ENCODE data around the gene UST.
"Not testable (repeated sequence)": the region's sequence is repeated elsewhere in the genome, so short reads cannot be mapped to it uniquely, and the experiment has no call there.

UST gene

GRCh38 chr6:148916485-148916884 lies 169.7 kb downstream of the UST start:
- DNase-seq: not testable (repeated sequence)

DNA sequence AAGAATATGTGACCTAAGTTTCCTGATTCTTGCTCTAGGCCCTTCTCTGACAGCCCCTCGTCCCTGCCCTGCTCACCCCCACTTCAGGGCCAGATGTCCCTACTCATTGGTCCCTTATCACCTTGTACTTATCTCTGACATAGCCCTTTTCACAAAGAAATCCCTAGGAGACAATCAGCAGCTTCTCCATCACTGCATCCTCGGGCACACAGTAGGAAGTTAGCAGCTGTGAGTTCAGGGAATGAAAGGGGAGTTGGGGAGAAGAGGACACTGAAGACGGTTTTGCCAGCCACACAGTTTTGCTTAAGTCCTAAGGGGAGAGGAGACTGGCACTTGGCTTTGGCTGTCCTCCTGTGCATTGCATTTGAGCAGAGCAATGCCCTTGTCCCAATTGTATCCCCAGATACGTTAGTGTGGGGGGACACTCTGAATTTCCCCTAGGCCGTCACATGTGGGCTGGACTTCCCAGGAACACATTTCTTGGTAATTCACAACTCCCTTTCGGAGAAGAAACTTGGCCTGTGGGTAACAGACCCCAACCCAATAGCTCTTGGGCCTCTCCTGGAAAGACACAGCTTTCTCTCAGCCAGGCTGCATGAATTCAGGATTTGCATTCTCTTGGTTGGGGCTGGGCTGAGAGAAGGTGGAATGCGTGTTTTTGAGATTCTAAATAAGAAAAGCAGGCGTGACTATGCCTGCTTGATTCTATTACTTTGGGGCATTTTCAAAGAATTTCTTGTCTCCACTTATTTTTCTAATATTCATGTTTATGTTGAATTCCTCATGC lies 177.6 kb downstream of the UST start:
- DNase-seq: no peak

- no peak for DNase-seq
Measured at GRCh38 chr6:148925701-148926100, 178.9 kb downstream of the UST start.

DNA sequence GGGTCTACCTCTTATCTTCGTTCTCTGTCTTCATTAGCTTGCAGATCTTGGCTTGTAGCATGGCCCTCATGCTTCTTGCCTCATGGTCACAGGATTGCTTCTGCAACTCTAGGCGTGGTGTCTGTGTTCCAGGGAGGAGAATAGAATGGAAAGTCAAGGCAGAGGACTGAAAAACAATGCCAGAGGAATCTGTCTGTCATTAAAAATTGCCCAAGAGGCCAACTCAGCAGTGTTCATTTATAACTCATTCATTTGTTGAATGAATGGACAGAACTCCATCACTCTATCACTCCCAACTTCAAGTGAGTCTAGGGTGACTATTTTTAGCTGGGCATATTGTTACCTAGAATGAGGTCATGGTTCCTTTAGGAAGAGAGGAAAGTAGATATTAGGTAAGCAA lies 179.6 kb downstream of the UST start:
- no peak for DNase-seq

DNA sequence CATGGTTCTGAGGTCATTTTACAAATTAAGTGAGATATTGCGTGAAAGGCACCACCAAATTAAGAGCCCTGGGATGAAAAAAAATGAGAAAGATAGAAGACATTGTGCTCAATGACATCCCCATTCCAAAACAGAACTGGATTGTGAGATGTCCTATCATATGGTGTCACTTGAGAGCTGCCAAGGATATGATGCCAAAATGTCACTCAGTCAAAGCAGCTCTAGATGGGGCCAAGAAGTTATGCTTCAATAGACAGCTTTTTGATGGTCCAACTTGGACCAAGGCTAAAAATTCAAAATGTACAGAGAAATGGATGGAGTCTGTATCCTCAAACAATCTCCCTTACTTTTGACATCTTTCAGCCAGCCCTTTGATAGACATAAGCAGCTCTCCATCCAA lies 180.8 kb downstream of the UST start:
- DNase-seq: no peak

GRCh38 chr6:148928811-148929210 lies 182.0 kb downstream of the UST start:
- DNase-seq: no peak

DNA sequence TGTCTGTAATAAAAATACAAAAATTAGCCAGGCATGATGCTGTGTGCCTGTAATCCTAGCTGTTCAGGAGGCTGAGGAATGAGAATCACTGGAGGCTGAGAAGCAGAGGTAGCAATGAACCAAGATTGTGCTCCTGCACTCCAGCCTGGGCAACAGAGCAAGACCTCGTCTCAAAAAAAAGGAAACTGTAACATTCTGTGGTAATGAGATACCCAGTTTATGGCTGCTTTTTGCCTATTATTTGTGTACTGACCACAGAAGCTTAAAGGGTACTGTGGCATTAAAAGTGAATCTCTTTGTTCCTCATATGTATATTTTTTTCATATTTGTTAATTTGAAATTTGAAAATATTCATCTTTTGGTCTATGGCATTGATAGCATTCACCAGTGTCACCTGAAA lies 185.4 kb downstream of the UST start:
- no peak for DNase-seq

DNA sequence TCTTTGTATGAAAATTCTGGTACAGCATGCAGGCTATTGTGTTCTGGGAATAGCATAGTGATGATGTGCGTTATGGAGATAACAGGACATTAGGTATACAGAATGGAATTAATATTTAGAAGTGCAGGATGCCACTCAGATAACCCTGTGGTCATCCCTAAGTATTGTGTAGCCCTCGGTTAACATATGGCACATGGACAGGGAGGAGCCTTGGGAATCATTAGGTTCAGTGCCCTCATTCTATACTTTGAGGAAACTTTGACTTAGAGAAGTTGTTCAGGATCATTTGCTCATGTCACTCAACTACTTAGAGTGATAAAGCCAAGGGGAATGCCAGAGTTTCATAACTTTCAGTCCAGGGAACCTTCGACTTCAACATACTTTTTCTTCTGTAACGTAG lies 185.9 kb downstream of the UST start:
- no peak for DNase-seq

DNA sequence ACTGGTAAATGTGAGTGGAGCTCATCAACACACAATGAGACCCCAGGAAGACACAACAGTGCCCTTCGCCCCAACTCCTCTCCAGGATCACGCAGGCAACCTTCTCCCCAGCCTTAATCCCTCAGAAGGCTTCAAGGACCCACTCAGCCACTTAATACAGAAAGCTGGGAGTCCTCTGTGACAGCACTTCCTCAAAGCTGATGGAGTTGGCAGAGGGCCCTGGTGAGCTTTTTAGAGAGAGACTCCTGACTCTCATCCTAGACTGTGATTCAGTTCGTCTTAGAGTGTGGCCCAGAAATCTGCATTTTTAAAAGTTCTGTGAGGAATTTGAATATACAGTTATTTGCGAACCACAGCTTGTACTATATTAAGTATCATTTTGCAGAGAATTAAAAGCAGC lies 187.7 kb downstream of the UST start:
- peak in 1 of 2 donors; percentile 16 for DNase-seq

DNA sequence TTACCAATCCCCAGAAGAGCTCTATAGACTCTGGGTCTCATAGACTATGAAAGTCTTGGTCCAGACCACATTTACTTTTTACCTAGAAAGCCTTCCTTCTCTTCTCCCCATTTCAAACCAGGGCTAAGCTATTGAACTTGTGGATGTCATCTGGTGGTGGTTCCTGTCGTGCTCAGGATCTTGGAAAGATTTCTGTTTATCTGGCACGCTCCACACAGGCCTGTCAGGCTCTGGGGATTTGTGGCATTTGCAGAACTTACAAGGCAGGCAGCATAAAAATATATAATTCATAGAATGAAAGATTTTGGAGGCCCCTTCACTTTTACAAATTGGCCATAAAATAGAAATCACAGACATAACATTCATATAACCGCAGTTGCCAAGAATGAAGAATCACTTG lies 188.1 kb downstream of the UST start:
- no peak for DNase-seq

DNA sequence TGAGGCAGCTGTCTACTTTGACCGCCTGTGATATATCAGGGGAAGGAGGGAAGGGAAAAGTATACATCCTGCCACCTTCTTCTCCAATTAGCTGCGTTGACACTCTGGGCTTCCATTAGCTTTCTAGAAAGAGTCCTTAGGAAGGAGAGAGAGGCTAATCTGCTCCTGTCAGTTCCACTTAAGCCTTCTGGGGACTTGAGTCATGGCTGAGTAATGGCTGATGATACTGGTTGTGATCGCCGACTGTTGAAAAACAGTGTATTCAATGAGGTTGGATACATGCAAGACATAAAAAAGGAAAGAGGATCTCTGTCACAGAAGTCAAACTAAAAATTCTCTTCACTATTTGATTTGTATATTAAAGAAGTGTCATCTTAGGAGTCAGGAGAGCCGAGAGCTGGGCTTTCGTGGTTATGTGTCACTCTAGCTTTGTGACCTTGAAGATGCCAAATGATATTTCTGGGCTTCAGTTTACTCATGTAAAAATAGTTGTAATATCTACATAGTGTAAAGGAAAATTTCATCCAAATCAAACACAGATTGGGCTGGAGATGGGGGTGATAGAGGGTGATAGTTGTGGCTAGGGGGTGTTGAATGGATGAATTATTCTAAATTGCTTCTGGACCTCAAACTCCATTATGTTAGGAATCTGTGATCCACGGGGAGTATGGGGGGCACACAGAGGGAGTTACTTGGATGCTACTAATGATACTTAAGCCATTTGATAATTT lies 189.0 kb downstream of the UST start:
- no peak for DNase-seq

DNA sequence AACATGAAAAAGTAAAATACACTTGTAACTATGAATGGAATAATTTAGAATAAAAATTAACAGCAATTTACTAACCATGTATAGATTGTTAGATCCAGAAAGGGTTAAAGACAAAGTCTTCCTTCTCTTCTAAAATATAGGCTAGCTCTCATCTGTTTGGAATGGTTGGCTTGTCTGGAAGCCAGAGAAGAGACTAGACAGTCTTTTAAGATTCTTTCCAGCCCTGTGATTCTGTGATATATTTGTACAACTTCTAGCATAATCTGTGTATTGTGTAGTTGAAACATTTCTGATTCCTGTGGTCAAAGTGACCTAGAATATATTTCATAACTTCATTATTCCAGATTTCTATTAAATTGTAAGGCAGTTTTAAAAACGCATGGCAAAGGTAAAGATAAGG lies 196.6 kb downstream of the UST start:
- DNase-seq: no peak

GRCh38 chr6:148944608-148945007 lies 197.8 kb downstream of the UST start:
- no peak for DNase-seq

DNA sequence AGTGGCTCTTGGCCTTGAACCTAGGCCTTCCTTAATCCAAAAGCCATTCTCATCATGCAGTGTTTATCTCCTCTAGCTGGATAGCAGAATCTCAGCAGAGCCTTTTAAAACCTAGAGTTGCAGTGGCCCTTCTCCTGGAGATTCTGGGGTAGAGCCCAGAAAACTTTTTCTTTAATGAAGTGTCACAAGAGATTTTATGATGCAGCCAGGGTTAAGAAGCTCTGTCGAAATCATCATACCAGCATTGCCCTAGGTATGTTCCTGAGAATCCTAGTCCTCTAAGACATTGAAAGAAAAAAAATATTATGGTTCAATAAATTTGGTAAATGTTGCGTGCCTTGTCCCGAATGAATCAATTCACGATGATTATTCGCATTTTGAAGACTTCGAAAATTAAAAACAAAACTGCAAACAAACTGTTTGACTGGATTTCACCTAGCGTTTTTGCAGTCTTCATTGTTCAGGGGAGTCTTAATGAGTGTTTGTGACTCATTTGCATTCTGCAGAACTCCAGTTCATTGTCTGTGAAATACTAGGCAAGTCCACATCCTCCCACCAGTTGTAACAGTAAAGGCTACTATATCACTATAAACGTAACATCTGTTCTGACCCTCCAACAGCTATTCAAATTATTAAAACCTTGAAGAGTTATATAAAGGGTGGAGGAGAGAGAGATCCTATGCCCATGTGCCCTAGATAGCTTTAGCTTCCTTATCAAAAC lies 198.6 kb downstream of the UST start:
- DNase-seq: no peak

GRCh38 chr6:148947621-148948444 lies 201.0 kb downstream of the UST start:
- DNase-seq: peak; percentile 22 to 70

DNA sequence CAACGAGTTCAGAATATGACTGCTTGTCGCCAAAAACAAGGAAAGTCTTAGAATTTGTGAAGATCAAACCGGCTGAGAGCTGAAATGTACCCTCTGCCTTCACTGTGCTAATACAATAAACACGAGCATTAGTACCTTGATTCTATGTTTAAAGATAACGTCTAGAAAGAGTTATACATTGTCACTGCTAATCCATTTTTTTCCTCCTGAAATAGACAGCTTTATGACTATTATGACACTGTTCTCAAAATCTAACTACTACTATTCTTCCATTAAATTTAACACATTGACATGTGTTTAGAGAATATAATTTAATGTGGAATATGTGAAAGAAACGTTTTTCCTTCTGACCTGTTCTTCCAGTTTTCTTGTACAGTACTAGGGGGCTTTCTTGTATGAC lies 204.8 kb downstream of the UST start:
- DNase-seq: no peak

GRCh38 chr6:148952147-148953035 lies 205.6 kb downstream of the UST start:
- DNase-seq: no peak

- no peak for DNase-seq
Measured at GRCh38 chr6:148954461-148954860, 207.6 kb downstream of the UST start.

- no peak for DNase-seq
Measured at GRCh38 chr6:148954934-148955333, 208.1 kb downstream of the UST start.

- DNase-seq: no peak
Measured at GRCh38 chr6:148955441-148955840, 208.6 kb downstream of the UST start.

DNA sequence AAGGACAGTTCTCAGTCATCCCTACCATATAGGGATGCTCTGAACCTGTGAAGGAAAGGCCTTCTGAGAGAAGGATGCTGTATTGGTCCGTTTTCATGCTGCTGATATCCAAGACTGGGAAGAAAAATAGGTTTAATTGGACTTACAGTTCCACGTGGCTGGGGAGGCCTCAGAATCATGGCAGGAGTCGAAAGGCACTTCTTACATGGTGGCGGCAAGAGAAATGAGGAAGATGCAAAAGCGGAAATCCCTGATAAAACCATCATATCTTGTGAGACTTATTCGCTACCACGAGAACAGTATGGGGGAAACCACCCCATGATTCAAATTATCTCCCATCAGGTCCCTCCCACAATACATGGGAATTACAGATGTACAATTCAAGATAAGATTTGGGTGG lies 209.3 kb downstream of the UST start:
- not testable (repeated sequence) for DNase-seq

- no peak for DNase-seq
Measured at GRCh38 chr6:148957752-148958151, 210.9 kb downstream of the UST start.
